ENCODE results near the gene PSMA7. TPM values are rescaled to one million over a fixed set of nuclear protein-coding genes. Genes with fewer than 3 reads are reported as not detected.
A peak's percentile ranks its signal among the peaks of the same experiment; 100 is the strongest.
"Not testable (repeated sequence)": the region's sequence is repeated elsewhere in the genome, so short reads cannot be mapped to it uniquely, and the experiment has no call there.

The PSMA7 gene
- total RNA-seq, 2 experiments from 2014 or later, result 333 to 352 TPM

DNA sequence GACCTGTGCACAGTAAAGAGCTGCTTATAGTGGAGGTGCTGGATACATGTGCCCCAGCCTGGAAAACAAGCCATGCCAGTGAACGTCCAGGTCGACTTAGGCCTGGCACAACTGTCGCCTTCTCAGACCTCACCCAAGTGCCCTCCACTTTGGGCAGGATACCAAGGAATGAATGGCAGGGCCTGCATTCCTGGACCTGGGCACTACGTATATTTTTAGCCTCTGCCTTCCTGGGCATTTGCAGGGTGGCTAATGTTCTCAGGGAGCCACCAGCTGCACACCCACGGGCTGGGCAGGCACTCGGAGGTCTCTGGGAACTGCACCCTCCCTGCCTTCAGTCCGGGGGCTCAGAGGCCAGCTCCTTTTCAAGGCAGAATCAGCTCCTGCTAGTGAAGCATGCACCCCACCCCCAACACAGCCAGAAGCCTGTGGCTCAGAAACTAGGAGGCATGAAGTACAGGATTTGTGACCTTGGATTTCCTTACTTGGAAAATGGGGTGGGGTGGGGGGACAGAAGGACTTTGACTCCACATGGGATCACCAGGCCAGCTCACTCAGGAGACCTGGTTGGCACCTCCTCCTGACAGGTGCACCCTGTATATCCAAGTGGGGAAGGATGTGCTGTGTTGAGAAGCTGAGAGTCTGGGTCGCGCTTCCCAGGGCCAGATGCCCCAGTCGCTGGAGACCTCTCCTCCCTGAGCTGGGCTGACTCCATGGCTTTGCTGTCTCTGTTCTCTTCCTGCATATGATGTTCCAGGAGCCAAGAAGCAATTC, 23.4 kb downstream of the PSMA7 start:
- H3K27ac Mint-ChIP-seq, result peak overlapping the region; percentile 35
- H3K4me3 Mint-ChIP-seq, result no peak overlapping the region
- peaks cover 14% of the 10 kb centered on the region for H3K36me3 Mint-ChIP-seq (ENCODE audit: low read depth)
- ChIA-PET POLR2A (interaction anchor here (2.6 to 3.6 kb wide), 2 partner anchors 22 to 54 kb away, joined by 18 to 21 read pairs; partner anchors contain the start of genes PSMA7, SS18L1 and TAF4), CTCF (interaction anchor here (0.7 to 1.1 kb wide), 2 partner anchors 94 to 108 kb away, joined by 3 read pairs; no protein-coding TSS in a partner anchor)
- H3K4me1 Mint-ChIP-seq (ENCODE audit: low read depth), result peaks cover 48% of the 10 kb centered on the region
- no peaks in the 10 kb centered on the region for H3K27me3 Mint-ChIP-seq (ENCODE audit: low read depth)
- peaks cover 5% of the 10 kb centered on the region for H3K9me3 Mint-ChIP-seq (ENCODE audit: insufficient read depth)
- ATAC-seq (no peak), DNase-seq (no peak)

DNA sequence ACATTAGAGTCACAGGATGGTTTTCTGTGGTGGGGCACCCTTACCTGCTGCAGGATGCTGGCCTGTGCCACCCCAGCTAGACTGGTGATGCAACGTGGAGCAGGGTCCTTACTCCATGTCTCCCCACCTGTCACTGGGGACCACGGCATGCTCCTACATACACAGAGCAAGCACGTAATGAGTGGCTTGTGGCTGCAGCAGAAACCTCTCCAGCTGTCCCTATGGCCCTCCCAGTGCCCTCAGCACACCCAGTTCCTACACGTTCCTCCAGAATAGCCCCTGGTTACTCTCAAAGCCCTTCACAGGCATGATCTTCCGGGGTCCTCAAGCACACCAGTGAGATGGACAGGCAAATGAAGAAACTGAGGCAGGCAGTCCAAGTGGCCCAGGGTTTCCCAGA, 24.1 kb downstream of the PSMA7 start:
- Mint-ChIP-seq H3K27me3 (ENCODE audit: low read depth) (no peaks in the 10 kb centered on the region), H3K9me3 (ENCODE audit: insufficient read depth) (peaks cover 5% of the 10 kb centered on the region), H3K4me1 (ENCODE audit: low read depth) (peaks cover 42% of the 10 kb centered on the region), H3K36me3 (ENCODE audit: low read depth) (peaks cover 7% of the 10 kb centered on the region), H3K27ac (peak overlapping the region; percentile 35), H3K4me3 (no peak overlapping the region)
- ATAC-seq, result no peak
- ChIA-PET POLR2A (no interaction called here), CTCF (interaction anchor here (1.1 kb wide), 1 partner anchor 93 kb away, joined by 3 read pairs; no protein-coding TSS in a partner anchor)
- DNase-seq, result no peak

DNA sequence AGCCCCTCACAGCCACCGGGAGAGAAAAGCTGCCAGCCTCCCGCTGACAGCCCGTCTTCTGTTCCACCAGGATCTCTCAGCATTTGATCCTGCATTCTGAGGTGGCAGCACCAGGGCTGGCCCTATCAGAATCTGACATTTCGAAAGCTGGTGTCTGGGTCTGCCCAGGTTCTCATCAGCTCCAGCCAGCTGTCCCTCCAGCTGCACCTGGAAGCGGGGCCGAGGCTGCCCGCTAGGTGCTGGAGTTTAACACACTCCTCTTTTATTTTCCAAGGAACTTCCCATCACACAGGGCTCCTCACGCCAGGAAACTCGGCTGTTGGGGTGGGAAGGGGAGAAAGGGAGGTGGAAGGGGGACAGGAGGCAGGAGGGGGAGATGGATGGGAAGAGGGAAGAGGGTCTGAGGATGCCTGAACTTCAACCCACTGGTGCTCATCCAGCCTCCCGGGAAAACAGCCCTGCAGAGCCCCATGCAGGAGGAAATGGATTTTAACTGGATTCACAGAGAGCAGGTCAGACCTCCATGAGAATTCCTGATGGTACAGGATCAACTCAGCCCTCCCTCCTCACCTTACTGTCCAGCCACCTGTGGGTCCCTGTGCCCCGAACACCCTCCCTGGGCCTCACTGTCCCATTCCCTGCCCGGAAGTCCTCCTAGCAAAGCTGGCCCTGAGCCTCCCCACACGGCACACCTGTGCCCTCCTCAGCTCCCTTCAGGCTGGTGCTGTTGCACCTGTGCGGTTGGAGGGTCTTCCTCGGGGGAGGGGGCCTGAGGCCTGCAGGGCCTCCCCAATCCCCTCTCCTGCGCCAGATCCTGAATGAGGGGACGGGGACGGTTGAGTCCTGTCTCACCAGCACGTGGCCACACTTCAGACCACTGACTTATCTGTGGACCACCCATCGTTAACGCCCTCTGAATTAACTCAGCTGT, 24.8 kb downstream of the PSMA7 start:
- POLR2A ChIA-PET, result interaction anchor here (1.4 to 1.5 kb wide), 2 partner anchors 9 to 52 kb away, joined by 3 to 4 read pairs; no protein-coding TSS in a partner anchor
- ATAC-seq (no peak), DNase-seq (no peak)
- Mint-ChIP-seq H3K27ac (peak overlapping the region; percentile 85), H3K9me3 (ENCODE audit: insufficient read depth) (peaks cover 10% of the 10 kb centered on the region), H3K36me3 (ENCODE audit: low read depth) (peaks cover 5% of the 10 kb centered on the region), H3K4me1 (ENCODE audit: low read depth) (peaks cover 36% of the 10 kb centered on the region), H3K27me3 (ENCODE audit: low read depth) (no peaks in the 10 kb centered on the region), H3K4me3 (no peak overlapping the region)
- CTCF ChIA-PET, result no interaction called here

- H3K4me1 Mint-ChIP-seq (ENCODE audit: low read depth), result peaks cover 35% of the 10 kb centered on the region
- H3K27me3 Mint-ChIP-seq (ENCODE audit: low read depth), result no peaks in the 10 kb centered on the region
- H3K9me3 Mint-ChIP-seq (ENCODE audit: insufficient read depth), result peaks cover 11% of the 10 kb centered on the region
- H3K36me3 Mint-ChIP-seq (ENCODE audit: low read depth), result peaks cover 5% of the 10 kb centered on the region
- ATAC-seq (peak; percentile 31), DNase-seq (peak; percentile 90)
- ChIA-PET POLR2A (interaction anchor here (1.4 to 1.5 kb wide), 2 partner anchors 10 to 51 kb away, joined by 3 to 4 read pairs; no protein-coding TSS in a partner anchor), CTCF (no interaction called here)
- H3K4me3 Mint-ChIP-seq, result peak overlapping the region; percentile 40
- peak overlapping the region; percentile 85 for H3K27ac Mint-ChIP-seq
Measured at GRCh38 chr20:62117658-62118057, 25.5 kb downstream of the PSMA7 start.

DNA sequence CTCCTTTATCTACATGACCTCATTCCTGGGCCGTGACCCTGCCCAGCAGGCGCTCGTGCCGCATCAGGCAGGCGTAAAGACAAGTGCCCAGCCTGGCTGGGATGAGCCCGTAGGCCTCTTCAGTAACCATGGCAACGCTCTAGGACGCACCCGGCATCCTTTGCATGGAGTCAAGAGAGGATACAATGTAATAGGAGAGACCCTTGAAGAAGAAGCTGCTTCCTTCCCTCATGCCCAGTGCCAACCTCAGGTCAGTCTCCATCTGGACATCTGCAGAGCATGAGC, 25.9 kb downstream of the PSMA7 start:
- ChIA-PET CTCF (no interaction called here), POLR2A (interaction anchor here (1.4 to 1.5 kb wide), 2 partner anchors 10 to 51 kb away, joined by 3 to 4 read pairs; no protein-coding TSS in a partner anchor)
- ATAC-seq (no peak), DNase-seq (no peak)
- Mint-ChIP-seq H3K4me1 (ENCODE audit: low read depth) (peaks cover 35% of the 10 kb centered on the region), H3K27ac (peak overlapping the region; percentile 64), H3K4me3 (peak overlapping the region; percentile 40), H3K27me3 (ENCODE audit: low read depth) (no peaks in the 10 kb centered on the region), H3K36me3 (ENCODE audit: low read depth) (peaks cover 5% of the 10 kb centered on the region), H3K9me3 (ENCODE audit: insufficient read depth) (peaks cover 11% of the 10 kb centered on the region)

GRCh38 chr20:62116558-62117361, 26.4 kb downstream of the PSMA7 start:
- H3K36me3 Mint-ChIP-seq (ENCODE audit: low read depth), result peaks cover 5% of the 10 kb centered on the region
- H3K27me3 Mint-ChIP-seq (ENCODE audit: low read depth), result no peaks in the 10 kb centered on the region
- no peak overlapping the region for H3K4me3 Mint-ChIP-seq
- peak overlapping the region; percentile 64 for H3K27ac Mint-ChIP-seq
- DNase-seq (no peak), ATAC-seq (no peak)
- H3K9me3 Mint-ChIP-seq (ENCODE audit: insufficient read depth), result peaks cover 11% of the 10 kb centered on the region
- H3K4me1 Mint-ChIP-seq (ENCODE audit: low read depth), result peaks cover 35% of the 10 kb centered on the region
- ChIA-PET CTCF (no interaction called here), POLR2A (interaction anchor here (1.4 to 1.5 kb wide), 2 partner anchors 11 to 50 kb away, joined by 3 to 4 read pairs; no protein-coding TSS in a partner anchor)

GRCh38 chr20:62115800-62116407, 27.3 kb downstream of the PSMA7 start:
- ATAC-seq; H3K27ac Mint-ChIP-seq; DNase-seq; H3K27me3 Mint-ChIP-seq (ENCODE audit: low read depth); H3K36me3 Mint-ChIP-seq (ENCODE audit: low read depth); H3K4me3 Mint-ChIP-seq; CTCF ChIA-PET: not testable (repeated sequence)
- H3K9me3 Mint-ChIP-seq (ENCODE audit: insufficient read depth), result peaks cover 13% of the 10 kb centered on the region
- POLR2A ChIA-PET, result interaction anchor here (1.0 kb wide), 1 partner anchor 49 kb away, joined by 3 read pairs; no protein-coding TSS in a partner anchor
- peaks cover 31% of the 10 kb centered on the region for H3K4me1 Mint-ChIP-seq (ENCODE audit: low read depth)

GRCh38 chr20:62114894-62115293, 28.3 kb downstream of the PSMA7 start:
- H3K27me3 Mint-ChIP-seq (ENCODE audit: low read depth), result no peaks in the 10 kb centered on the region
- H3K27ac Mint-ChIP-seq, result no peak overlapping the region
- CTCF ChIA-PET, result no interaction called here
- DNase-seq, result no peak
- peaks cover 26% of the 10 kb centered on the region for H3K4me1 Mint-ChIP-seq (ENCODE audit: low read depth)
- ATAC-seq, result no peak
- H3K9me3 Mint-ChIP-seq (ENCODE audit: insufficient read depth), result peaks cover 18% of the 10 kb centered on the region
- H3K4me3 Mint-ChIP-seq, result no peak overlapping the region
- POLR2A ChIA-PET, result interaction anchor here (1.0 kb wide), 1 partner anchor 48 kb away, joined by 3 read pairs; no protein-coding TSS in a partner anchor
- H3K36me3 Mint-ChIP-seq (ENCODE audit: low read depth), result peaks cover 9% of the 10 kb centered on the region

DNA sequence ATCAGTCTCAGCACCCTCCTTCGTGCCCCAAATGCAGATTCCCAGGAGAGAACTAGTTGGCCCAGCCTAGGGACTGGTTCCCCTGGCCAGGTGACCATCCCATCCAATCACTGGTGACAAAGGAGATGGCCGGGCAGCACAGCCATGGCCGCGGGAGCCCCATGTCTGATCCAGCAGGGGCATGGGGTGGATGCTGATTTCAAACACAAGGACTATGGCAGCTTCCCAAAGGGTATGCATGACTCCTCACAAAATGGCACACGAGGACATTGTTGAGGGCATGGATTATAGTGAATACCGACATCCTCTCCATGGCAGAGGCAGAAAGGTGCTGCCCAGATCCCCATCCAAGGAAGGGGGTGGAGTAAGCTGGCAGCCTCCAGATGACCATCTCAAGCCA, 30.8 kb downstream of the PSMA7 start:
- ATAC-seq (no peak), DNase-seq (no peak)
- H3K27ac Mint-ChIP-seq, result no peak overlapping the region
- no peak overlapping the region for H3K4me3 Mint-ChIP-seq
- peaks cover 6% of the 10 kb centered on the region for H3K4me1 Mint-ChIP-seq (ENCODE audit: low read depth)
- peaks cover 29% of the 10 kb centered on the region for H3K9me3 Mint-ChIP-seq (ENCODE audit: insufficient read depth)
- H3K27me3 Mint-ChIP-seq (ENCODE audit: low read depth), result no peaks in the 10 kb centered on the region
- H3K36me3 Mint-ChIP-seq (ENCODE audit: low read depth), result peaks cover 14% of the 10 kb centered on the region
- CTCF ChIA-PET, result no interaction called here
- POLR2A ChIA-PET, result interaction anchor here (1.4 kb wide), 1 partner anchor 46 kb away, joined by 5 read pairs; no protein-coding TSS in a partner anchor

GRCh38 chr20:62111148-62111547, 32.0 kb downstream of the PSMA7 start:
- ATAC-seq, result no peak
- H3K36me3 Mint-ChIP-seq (ENCODE audit: low read depth), result peaks cover 14% of the 10 kb centered on the region
- H3K4me3 Mint-ChIP-seq, result no peak overlapping the region
- no peaks in the 10 kb centered on the region for H3K27me3 Mint-ChIP-seq (ENCODE audit: low read depth)
- no peak overlapping the region for H3K27ac Mint-ChIP-seq
- DNase-seq, result no peak
- H3K9me3 Mint-ChIP-seq (ENCODE audit: insufficient read depth), result peaks cover 33% of the 10 kb centered on the region
- POLR2A ChIA-PET, result no interaction called here
- no peaks in the 10 kb centered on the region for H3K4me1 Mint-ChIP-seq (ENCODE audit: low read depth)
- CTCF ChIA-PET, result no interaction called here

DNA sequence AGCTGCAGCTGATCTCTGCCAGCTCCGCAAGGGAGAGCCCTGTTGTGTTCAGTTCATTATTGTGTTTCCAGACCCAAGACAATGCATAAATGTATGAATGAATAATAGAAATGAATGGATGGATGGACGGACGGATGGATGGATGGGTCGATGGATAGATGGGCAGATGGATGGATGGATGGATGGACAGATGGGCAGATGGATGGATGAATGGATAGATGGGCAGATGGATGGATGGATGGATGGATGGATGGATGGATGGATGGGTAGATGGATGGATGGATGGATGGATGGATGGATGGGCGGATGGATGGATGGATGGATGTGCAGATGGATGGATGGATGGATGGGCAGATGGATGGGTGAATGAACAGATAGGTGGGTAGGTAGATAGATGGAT, 37.6 kb downstream of the PSMA7 start:
- H3K36me3 Mint-ChIP-seq (ENCODE audit: low read depth), result peaks cover 12% of the 10 kb centered on the region
- ChIA-PET CTCF (no interaction called here), POLR2A (no interaction called here)
- no peak for ATAC-seq
- no peak for DNase-seq
- H3K4me1 Mint-ChIP-seq (ENCODE audit: low read depth), result no peaks in the 10 kb centered on the region
- peaks cover 37% of the 10 kb centered on the region for H3K9me3 Mint-ChIP-seq (ENCODE audit: insufficient read depth)
- H3K27ac Mint-ChIP-seq, result no peak overlapping the region
- no peak overlapping the region for H3K4me3 Mint-ChIP-seq
- no peaks in the 10 kb centered on the region for H3K27me3 Mint-ChIP-seq (ENCODE audit: low read depth)

Data from activated CD8-positive, alpha-beta T cell treated with anti-CD3 and anti-CD28 coated beads, Interleukin-2, amount 10 ng/mL, durations not matched to agents 7 days and 5 days (primary cell).